H9 (cell line): ENCODE measurements around the gene DHX40. TPM values are rescaled to one million over a fixed set of nuclear protein-coding genes. Genes with fewer than 3 reads are reported as not detected.

Experiments used
- DNase-seq: peaks from one replicate; pipeline ENCODE4 v3.0.0-alpha.2; 2017
- H2AFZ ChIP-seq: one replicate; pipeline ENCODE4 v1.6.1; 2013; ENCODE audit warnings: mild to moderate bottlenecking, low read length, control low read depth, moderate library complexity
- H2AK5ac ChIP-seq: 2 replicates; pipeline ENCODE4 v1.6.1; 2013; ENCODE audit warnings: low read length, control low read depth, mixed read lengths; ENCODE audit not compliant: insufficient read length
- H2BK120ac ChIP-seq: one replicate; pipeline ENCODE4 v1.6.1; 2013; ENCODE audit warnings: low read depth, mild to moderate bottlenecking, low read length, control low read depth, inconsistent platforms; ENCODE audit not compliant: poor library complexity, severe bottlenecking
- H2BK12ac ChIP-seq: 2 replicates; pipeline ENCODE4 v1.6.1; 2013; ENCODE audit warnings: low read length, control low read depth, mixed read lengths, low read depth; ENCODE audit not compliant: insufficient read length
- H2BK15ac ChIP-seq: 2 replicates; pipeline ENCODE4 v1.6.1; 2013; ENCODE audit warnings: low read depth, low read length, control low read depth
- H2BK20ac ChIP-seq: one replicate; pipeline ENCODE4 v1.6.1; 2013; ENCODE audit warnings: low read depth, mild to moderate bottlenecking, low read length, control low read depth, inconsistent platforms; ENCODE audit not compliant: poor library complexity, severe bottlenecking
- H2BK5ac ChIP-seq: 2 replicates; pipeline ENCODE4 v1.6.1; 2013; ENCODE audit warnings: low read length, control low read depth, mixed read lengths; ENCODE audit not compliant: insufficient read length
- H3K14ac ChIP-seq: 2 replicates; pipeline ENCODE4 v1.6.1; 2013; ENCODE audit warnings: low read length, control low read depth; ENCODE audit not compliant: insufficient read depth
- H3K18ac ChIP-seq: 2 replicates; pipeline ENCODE4 v1.6.1; 2013; ENCODE audit warnings: low read depth, mild to moderate bottlenecking, mixed read lengths, low read length, control low read depth; ENCODE audit not compliant: insufficient read length
- H3K23ac ChIP-seq: 2 replicates; pipeline ENCODE4 v1.6.1; 2013; ENCODE audit warnings: low read length, control low read depth, mixed read lengths, low read depth; ENCODE audit not compliant: insufficient read length
- H3K23me2 ChIP-seq: 2 replicates; pipeline ENCODE4 v1.6.1; 2013; ENCODE audit warnings: low read depth, mild to moderate bottlenecking, mixed read lengths, low read length, control low read depth; ENCODE audit not compliant: insufficient read length, poor library complexity, severe bottlenecking
- H3K27ac ChIP-seq: 2 replicates; pipeline ENCODE4 v1.5.1; 2013; ENCODE audit warnings: low read length, control low read depth, mixed read lengths, low read depth; ENCODE audit not compliant: insufficient read length
- H3K27me3 ChIP-seq: 2 replicates; pipeline ENCODE4 v1.6.1; 2013; ENCODE audit warnings: low read length, control low read depth, inconsistent platforms; ENCODE audit not compliant: insufficient read depth
- H3K4ac ChIP-seq: 2 replicates; pipeline ENCODE4 v1.6.1; 2013; ENCODE audit warnings: low read depth, mild to moderate bottlenecking, control low read depth, inconsistent platforms, low read length, moderate library complexity
- H3K4me1 ChIP-seq: 2 replicates; pipeline ENCODE4 v1.6.1; 2013; ENCODE audit warnings: low read length, control low read depth, inconsistent platforms; ENCODE audit not compliant: insufficient read depth
- H3K4me2 ChIP-seq: 2 replicates; pipeline ENCODE4 v1.6.1; 2013; ENCODE audit warnings: low read length, control low read depth, mixed read lengths; ENCODE audit not compliant: insufficient read length, insufficient read depth
- H3K56ac ChIP-seq: 2 replicates; pipeline ENCODE4 v1.6.1; 2013; ENCODE audit warnings: low read depth, mild to moderate bottlenecking, mixed read lengths, low read length, control low read depth; ENCODE audit not compliant: insufficient read length
- H3K79me1 ChIP-seq: 2 replicates; pipeline ENCODE4 v1.6.1; 2013; ENCODE audit warnings: low read depth, mild to moderate bottlenecking, moderate library complexity, low read length, control low read depth, inconsistent platforms; ENCODE audit not compliant: insufficient read depth, poor library complexity, severe bottlenecking
- H3K79me2 ChIP-seq: 2 replicates; pipeline ENCODE4 v1.6.1; 2013; ENCODE audit warnings: low read length, control low read depth, inconsistent platforms; ENCODE audit not compliant: insufficient read depth
- H3K9ac ChIP-seq: 2 replicates; pipeline ENCODE4 v1.6.1; 2013; ENCODE audit warnings: low read length, control low read depth, mixed read lengths; ENCODE audit not compliant: insufficient read length; ENCODE audit errors: extremely low read depth
- H3K9me3 ChIP-seq: one replicate; pipeline ENCODE4 v1.6.1; 2013; ENCODE audit warnings: low read depth, low read length, inconsistent platforms; ENCODE audit not compliant: control insufficient read depth
- H3T11ph ChIP-seq: one replicate; pipeline ENCODE4 v1.6.1; 2013; ENCODE audit warnings: mild to moderate bottlenecking, low read length, control low read depth, inconsistent platforms
- H4K20me1 ChIP-seq: one replicate; pipeline ENCODE4 v1.6.1; 2013; ENCODE audit not compliant: control insufficient read depth, insufficient read length, insufficient read depth
- H4K5ac ChIP-seq: 2 replicates; pipeline ENCODE4 v1.6.1; 2013; ENCODE audit warnings: low read depth, mild to moderate bottlenecking, mixed read lengths, low read length, control low read depth; ENCODE audit not compliant: insufficient read length
- H4K8ac ChIP-seq: replicated peaks from 2 replicates; pipeline ENCODE4 v1.6.1; 2013; ENCODE audit warnings: low read length, control low read depth, mixed read lengths, low read depth; ENCODE audit not compliant: insufficient read length
- H4K91ac ChIP-seq: 2 replicates; pipeline ENCODE4 v1.6.1; 2013; ENCODE audit warnings: low read depth, mild to moderate bottlenecking, moderate library complexity, mixed read lengths, low read length, control low read depth; ENCODE audit not compliant: insufficient read length
- H3K27ac Mint-ChIP-seq, 3 experiments: 2 replicates in 2 of 3; 3 replicates in 1 of 3; pipeline ENCODE4 v1.8.0; 2020 to 2021; ENCODE audit warnings: mixed read lengths in 3 of 3, mild to moderate bottlenecking in 1 of 3, moderate library complexity in 1 of 3
- H3K27me3 Mint-ChIP-seq: 2 replicates; pipeline ENCODE4 v1.8.0; 2021; ENCODE audit warnings: low read depth, mild to moderate bottlenecking, moderate library complexity, mixed read lengths
- H3K36me3 Mint-ChIP-seq, 3 experiments: 2 replicates in 2 of 3; 3 replicates in 1 of 3; pipeline ENCODE4 v1.8.0; 2020 to 2021; ENCODE audit warnings: low read depth in 3 of 3, mixed read lengths in 3 of 3; ENCODE audit not compliant: insufficient read depth in 1 of 3
- H3K4me1 Mint-ChIP-seq, 2 experiments: 2 replicates each; pipeline ENCODE4 v1.8.0; 2020; ENCODE audit warnings: mixed read lengths in 2 of 2
- H3K4me3 Mint-ChIP-seq, 2 experiments: 2 replicates in 1 of 2; 3 replicates in 1 of 2; pipeline ENCODE4 v1.8.0; 2020 to 2021; ENCODE audit warnings: mild to moderate bottlenecking in 2 of 2, mixed read lengths in 2 of 2, moderate library complexity in 1 of 2
- H3K9me3 Mint-ChIP-seq, 2 experiments: 2 replicates in 1 of 2; 3 replicates in 1 of 2; pipeline ENCODE4 v1.8.0; 2020; ENCODE audit warnings: mild to moderate bottlenecking in 2 of 2, mixed read lengths in 2 of 2, moderate library complexity in 1 of 2
- WGBS: extraction: QIAGEN DNeasy Blood & Tissue Kit; methylation state at CpG from one replicate; pipeline ENCODE4 v1.1.7; 2013; ENCODE audit warnings: missing lambda C conversion rate, low lambda C conversion rate, mixed read lengths; ENCODE audit not compliant: insufficient read length; ENCODE audit errors: extremely low coverage; 5-methylcytosine and 5-hydroxymethylcytosine counted together
- total RNA-seq: library from RNA; stranded (reverse); gene quantifications from 2 replicates; pipeline ENCODE4 v1.2.1, GENCODE V29; 2021
- TF ChIP-seq, protein P1 (sequence below): fragments of 200-600 bp; sonication (generic); conservative IDR thresholded peaks from 3 replicates; pipeline ENCODE4 v1.8.0; 2021; ENCODE audit warnings: antibody characterized with exemption, mild to moderate bottlenecking

DHX40 gene
- total RNA-seq, 1 experiment from 2014 or later = 28.8 TPM

DNA sequence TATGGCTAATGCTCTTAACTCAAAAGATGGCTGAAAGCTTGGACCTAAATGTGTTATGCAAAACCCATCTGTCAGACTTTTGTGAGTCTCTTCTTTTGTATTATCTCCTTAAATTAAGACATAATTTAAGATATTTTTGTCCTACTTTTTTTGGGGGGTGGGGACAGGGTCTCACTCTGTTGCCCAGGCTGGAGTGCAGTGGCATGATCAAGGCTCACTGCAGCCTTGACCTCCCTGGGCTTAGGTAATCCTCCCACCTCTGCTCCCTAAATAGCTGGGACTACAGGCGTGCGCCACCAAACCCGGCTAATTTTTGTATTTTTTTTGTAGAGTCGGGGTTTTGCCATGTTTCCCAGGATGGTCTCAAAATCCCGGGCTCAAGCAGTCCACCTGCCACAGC, 61.3 kb downstream of the DHX40 start:
- Histone ChIP-seq H2BK12ac (no peak overlapping the region), H3K4me2 (no peak overlapping the region), H3K4me1 (no peaks in the 10 kb centered on the region; the same call in 1 of the 2 replicates), H2BK5ac (no peak overlapping the region), H4K8ac (no peak overlapping the region), H3K79me1 (peaks cover 3% of the 10 kb centered on the region), H2AFZ (no peak overlapping the region), H3K56ac (no peak overlapping the region), H3K4ac (no peak overlapping the region), H3K14ac (no peak overlapping the region), H3K9ac (no peak overlapping the region), H3K23ac (no peak overlapping the region), H2BK120ac (no peak overlapping the region), H3K18ac (no peak overlapping the region), H4K91ac (no peak overlapping the region), H3K23me2 (no peaks in the 10 kb centered on the region), H2BK15ac (no peak overlapping the region), H4K5ac (no peak overlapping the region), H4K20me1 (no peaks in the 10 kb centered on the region), H2BK20ac (no peak overlapping the region), H3K9me3 (no peaks in the 10 kb centered on the region), H3T11ph (no peak overlapping the region), H2AK5ac (no peak overlapping the region), H3K27ac (no peak overlapping the region), H3K79me2 (peaks cover 85% of the 10 kb centered on the region), H3K27me3 (no peaks in the 10 kb centered on the region)
- no peak overlapping the region for H3K4me3 Mint-ChIP-seq
- no peaks in the 10 kb centered on the region for H3K27me3 Mint-ChIP-seq
- peaks cover 13 to 19% (median 15%) of the 10 kb centered on the region in 3 experiments; a peak in 6 of 7 replicates for H3K36me3 Mint-ChIP-seq
- H3K27ac Mint-ChIP-seq = no peak overlapping the region
- no peaks in the 10 kb centered on the region; a peak in 1 of 5 replicates for H3K9me3 Mint-ChIP-seq
- WGBS = no CpG with 5 or more reads among the region's 5 CpGs
- DNase-seq = no peak
- TF ChIP-seq, protein P1, sequence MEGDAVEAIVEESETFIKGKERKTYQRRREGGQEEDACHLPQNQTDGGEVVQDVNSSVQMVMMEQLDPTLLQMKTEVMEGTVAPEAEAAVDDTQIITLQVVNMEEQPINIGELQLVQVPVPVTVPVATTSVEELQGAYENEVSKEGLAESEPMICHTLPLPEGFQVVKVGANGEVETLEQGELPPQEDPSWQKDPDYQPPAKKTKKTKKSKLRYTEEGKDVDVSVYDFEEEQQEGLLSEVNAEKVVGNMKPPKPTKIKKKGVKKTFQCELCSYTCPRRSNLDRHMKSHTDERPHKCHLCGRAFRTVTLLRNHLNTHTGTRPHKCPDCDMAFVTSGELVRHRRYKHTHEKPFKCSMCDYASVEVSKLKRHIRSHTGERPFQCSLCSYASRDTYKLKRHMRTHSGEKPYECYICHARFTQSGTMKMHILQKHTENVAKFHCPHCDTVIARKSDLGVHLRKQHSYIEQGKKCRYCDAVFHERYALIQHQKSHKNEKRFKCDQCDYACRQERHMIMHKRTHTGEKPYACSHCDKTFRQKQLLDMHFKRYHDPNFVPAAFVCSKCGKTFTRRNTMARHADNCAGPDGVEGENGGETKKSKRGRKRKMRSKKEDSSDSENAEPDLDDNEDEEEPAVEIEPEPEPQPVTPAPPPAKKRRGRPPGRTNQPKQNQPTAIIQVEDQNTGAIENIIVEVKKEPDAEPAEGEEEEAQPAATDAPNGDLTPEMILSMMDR = no peak
- peaks cover 12 to 15% of the 10 kb centered on the region in 2 experiments for H3K4me1 Mint-ChIP-seq
